ENCODE measurements around the gene SMC4.

GRCh38 chr3:160448845-160449635 lies 49.6 kb downstream of the SMC4 start:
- TF ChIP-seq ELF1 (CRISPR knock-in tag; IDR thresholded peaks at IDR 0.05) (no peak), HDAC6 (IDR thresholded peaks at IDR 0.05; ENCODE audit: low read depth, low read length) (no peak), CTCF (CRISPR knock-in tag; IDR thresholded peaks at IDR 0.05) (no peak)
